ENCODE results near the gene PHF13.
"Not testable (repeated sequence)": the region's sequence is repeated elsewhere in the genome, so short reads cannot be mapped to it uniquely, and the experiment has no call there.

Gene PHF13

DNA sequence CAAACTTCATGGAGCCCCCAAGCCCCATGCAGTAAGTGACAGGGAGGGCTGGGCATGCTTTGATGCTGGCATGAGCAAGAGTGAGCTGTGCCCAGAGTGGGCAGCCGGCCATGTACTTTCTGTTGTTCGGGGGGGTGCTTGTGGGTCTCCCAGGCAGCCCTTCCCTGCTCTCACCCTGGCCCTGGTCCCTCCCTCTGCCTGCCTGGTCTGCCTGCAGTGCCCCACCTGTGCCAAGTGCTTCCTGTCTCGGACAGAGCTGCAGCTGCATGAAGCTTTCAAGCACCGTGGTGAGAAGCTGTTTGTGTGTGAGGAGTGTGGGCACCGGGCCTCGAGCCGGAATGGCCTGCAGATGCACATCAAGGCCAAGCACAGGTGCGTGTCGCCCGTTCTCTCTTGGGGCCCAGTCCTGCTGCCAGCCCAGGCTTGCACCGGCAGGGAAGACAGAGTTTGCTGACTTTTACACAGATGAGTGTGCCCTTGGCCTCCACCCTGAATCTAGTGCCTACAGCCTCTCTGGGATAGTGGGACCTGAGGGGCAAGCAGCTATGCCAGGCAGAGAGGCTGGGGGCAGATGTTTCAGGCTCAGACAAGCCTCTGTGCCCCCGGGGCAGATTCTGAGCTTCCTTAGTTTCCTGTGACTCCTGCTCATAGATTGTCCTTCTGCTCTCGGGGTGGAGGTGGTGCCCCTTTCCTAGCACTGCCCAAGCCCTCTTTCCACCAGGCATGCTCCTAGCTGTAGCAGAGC, 26.1 kb upstream of the PHF13 start:
- DNase-seq = no peak

DNA sequence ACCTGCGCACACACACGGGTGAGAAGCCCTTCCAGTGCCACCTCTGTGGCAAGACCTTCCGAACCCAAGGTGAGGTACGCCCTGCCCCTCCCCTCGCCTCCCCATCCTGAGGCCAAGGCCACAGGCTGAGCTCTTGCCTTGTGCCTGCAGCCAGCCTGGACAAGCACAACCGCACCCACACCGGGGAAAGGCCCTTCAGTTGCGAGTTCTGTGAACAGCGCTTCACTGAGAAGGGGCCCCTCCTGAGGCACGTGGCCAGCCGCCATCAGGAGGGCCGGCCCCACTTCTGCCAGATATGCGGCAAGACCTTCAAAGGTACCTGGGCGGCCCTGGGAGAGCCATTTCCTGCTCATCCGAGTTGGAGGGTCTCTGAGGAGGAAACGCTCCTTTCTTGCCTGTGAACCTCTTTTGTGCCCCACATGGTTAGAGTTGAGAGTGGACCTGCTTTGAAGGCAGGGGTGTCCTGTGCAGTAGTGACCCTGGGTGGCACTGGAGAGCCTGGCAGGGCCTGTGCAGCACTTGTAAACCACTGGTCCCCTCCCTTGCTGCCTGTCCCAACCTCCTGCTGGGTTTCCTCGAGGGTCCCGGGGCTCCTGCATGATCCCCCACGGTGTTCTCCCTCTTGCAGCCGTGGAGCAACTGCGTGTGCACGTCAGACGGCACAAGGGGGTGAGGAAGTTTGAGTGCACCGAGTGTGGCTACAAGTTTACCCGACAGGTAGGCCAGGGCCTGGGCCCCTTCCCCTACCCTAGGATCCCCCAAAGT, 25.2 kb upstream of the PHF13 start:
- no peak for DNase-seq

DNA sequence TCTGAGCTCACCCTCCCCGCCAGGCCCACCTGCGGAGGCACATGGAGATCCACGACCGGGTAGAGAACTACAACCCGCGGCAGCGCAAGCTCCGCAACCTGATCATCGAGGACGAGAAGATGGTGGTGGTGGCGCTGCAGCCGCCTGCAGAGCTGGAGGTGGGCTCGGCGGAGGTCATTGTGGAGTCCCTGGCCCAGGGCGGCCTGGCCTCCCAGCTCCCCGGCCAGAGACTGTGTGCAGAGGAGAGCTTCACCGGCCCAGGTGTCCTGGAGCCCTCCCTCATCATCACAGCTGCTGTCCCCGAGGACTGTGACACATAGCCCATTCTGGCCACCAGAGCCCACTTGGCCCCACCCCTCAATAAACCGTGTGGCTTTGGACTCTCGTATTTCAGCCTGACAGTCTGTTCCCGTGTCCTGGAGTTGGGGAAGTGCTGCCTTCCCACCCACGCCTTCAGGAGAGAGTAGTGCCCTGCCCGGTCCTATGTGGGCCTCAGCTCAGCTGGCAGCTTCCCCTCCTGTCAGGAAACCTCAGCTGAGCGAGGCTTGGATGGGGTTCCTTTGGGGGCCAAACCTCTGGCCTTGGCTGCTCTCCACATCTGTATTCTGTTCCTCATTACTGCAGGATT, 24.5 kb upstream of the PHF13 start:
- DNase-seq = no peak

DNA sequence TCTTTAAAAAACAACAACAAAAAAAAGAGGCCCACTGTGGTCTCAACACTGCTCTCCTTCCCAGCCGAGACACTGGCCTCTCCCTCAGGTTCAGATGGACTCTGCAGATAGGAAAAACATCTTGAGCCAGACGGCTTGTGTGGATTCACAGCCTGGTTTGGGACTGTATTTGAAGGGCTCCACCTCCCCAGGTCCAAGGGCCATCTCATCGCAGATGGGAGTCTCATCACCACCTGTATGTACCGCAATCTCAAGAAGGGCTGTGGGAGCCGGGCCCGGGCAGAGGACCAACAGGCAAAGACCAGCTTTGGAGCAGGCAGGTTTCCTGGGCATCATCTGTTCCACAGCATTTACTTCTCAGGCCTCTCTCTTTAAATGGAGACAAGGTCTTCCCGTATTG, 23.5 kb upstream of the PHF13 start:
- DNase-seq = no peak

DNA sequence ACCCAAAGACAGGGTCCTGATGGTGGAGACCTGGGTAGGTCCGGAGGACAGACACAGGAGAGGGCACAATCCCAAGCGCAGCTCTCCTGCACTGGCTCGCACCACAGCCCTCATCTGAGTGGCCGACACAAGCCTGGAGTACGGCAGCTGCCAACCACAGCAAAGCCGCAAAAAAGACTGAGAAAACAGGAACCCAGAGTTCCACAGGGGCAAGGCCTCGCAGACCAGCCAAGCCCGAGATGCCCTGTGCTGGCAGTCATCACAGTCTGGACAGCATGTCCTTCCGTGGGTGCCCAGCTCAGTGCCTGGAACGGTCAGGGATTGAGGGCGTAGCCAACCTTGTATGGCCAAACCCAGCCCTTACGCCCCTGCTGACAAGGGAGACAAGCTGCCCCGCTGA, 22.3 kb upstream of the PHF13 start:
- DNase-seq = no peak

DNA sequence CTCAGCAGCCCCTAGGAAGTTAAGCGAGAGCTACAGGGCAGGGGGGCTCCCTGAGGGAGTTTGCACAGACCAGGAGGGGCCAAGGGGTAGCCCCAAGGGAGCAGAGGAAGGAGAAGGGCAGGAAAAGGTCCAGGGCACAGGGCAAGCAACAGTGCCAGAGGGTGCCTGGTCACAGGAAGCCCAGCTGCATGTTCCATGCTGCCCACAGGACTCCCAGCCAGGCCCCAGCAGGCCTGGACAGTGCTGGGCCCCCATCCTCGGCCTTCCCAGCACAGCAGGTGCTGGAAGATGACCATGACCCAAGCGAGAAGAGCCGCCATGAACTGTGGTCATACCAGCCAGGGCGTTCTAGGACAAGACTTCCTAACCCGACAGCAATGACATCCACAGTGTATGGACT, 21.9 kb upstream of the PHF13 start:
- DNase-seq = no peak

DNA sequence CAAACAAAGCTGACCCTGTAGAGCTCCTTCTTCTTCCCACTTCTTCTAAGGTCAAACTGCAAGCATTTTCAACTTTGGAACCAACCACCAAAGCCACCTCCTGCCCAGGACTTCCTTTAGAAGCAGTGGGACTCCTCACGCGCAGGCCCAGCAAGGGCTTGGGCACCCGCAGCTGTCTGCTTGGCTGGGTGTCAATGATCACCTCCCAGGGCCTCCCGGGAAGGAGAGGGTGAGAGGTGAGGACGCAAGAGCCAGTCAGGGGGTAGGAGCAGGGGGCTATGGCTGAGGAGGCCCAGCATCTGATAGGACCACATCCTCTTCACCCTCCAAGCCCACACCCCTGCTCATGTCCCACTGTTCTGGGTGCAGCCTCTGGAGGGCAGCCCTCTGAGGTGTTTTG, 21.1 kb upstream of the PHF13 start:
- no peak for DNase-seq

DNA sequence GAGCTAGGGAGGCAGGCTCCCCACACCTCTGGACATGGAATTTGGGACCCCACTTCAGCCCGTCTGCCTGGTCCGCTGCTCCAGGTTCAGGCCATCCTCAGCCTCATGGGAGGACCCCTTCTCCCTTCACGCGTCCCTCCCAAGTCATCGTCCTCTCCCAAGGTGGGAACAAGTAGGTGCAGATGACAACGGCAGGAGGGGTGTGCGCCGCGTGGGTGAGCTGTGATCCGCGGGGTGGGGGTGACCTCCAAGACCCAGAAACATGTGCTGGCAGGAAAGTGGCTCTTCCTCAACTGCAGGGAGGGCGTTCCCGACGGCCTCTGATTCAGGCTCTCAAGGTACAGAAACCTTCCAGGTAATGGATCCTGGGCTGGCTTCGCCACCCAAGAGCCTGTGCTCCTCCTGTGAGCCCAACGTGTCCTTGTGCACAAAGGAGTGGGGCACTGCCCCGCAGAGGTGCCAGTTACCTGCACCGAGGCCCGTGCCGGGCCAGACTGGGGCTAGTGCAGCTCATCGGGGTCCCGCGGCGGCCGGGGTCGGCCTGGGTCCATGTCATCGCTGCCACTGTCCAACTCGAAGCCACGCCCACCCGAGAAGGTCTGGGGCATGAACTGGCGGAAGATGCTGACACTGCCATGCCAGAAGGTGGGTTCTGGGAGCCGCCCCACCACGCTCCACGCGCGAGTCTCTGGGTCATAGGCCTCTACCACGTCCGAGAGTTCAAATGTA, 20.5 kb upstream of the PHF13 start:
- DNase-seq = no peak

DNA sequence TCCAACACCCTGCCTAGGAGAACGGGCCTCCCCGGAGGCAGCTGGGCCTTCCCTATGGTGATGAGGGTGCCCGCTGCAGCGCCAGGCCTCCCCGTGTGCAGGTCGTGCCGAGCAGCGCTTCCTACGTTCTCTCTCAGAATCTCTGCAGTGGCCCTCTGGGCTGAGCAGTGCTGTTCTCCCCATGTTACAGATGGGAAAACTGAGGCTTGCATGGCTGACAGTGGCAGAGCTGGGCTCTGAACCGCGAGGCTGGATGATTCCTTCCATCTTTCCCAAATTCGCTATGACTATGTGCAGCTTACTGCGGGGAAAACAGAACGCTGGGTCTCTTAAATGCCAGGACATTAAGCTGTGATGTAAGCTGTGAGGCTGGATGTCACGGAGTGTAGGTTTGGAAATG, 19.7 kb upstream of the PHF13 start:
- no peak for DNase-seq

DNA sequence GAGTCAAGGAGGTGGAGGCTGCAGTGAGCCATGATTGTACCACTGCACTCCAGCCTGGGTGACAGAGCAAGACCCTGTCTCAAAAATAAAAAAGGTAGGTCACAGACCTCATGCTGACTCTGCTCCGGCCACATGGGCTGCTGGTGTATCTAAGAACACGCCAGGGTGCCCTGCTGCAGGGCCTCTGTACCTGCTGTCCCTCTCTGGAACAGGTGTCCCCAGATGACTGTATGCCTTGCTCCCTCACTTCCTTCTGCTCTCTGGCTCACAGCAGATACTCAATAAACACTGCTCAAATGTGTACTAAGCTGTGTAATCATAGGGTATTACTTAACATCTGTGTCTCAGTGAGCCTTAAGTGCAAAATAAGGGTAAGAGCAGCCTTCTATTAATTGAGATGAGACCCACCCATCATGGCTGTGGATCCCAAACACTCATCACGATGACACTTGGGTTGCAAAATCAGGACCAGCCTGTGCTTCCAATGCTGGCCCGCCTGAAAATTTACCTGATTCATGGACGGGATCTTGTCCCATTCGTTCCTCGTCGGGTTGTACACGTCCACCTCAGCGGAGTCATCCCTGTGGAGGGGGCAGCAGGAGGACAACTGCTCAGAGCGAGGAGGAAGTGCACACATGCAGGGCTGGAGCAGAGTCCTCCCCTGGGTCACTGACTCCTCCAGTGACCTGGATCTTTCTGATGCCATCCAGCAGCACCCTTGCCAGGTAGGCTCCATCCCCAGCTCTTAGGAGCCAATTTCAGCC, 18.4 kb upstream of the PHF13 start:
- DNase-seq = no peak

DNA sequence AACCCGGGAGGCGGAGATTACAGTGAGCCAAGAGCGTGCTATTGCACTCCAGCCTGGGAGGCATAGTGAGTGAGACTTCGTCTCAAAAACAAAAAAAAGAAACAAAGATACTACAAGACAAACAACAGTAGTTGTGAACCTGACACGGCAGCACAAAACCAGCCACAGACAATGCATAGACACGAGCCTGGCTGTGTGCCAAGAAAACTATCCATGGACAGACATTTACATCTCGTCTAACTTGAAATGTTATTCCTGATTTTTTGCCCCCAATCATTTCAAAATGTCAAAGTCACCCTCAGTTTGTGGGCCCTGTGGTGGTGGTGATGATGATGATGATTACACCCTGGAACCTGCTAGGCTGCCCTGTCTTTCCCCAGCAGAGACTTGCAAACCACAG, 17.2 kb upstream of the PHF13 start:
- DNase-seq = no peak

DNA sequence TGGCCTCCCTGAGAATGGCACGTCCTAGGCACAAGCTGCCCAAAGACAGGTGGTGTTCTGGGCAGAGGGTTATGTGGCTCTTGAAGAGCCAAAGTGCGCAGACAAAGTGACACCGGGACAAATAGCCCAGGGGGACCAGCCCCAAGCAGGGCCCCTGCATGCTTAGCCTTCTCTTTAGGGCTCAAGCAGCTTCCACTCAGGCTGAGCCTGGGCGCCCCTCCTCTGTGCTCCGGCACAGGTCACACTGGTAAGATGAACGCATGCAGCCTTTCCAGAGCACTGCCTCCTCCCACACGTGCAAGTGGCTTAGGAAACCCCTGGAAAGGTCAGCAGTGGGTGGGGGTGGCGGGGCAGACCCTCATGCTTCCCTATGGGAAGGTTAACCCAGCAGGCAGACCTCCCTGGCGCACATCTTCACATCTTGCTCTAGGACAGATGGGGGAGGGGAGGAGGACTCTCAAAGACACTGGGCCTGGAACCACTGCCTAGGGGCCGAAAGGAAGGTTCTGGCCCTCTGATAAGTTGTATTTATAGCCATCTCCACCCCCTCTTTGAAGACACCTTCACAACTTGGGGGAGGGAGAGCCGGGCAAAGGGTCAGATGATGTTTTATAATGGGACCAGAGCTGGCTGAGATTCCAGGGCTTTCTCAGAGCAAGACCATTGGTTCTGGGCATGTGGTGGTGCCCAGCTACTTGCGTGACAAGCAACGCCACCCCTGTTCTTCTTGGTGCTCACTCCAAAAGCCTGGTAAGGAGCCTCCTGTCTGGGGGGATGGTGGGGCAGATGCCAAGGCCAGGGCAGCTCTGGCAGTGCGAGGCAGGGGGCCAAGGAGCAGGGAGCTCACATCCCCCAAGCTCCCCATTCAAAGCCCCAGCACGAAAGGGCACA, 16.4 kb upstream of the PHF13 start:
- no peak for DNase-seq

DNA sequence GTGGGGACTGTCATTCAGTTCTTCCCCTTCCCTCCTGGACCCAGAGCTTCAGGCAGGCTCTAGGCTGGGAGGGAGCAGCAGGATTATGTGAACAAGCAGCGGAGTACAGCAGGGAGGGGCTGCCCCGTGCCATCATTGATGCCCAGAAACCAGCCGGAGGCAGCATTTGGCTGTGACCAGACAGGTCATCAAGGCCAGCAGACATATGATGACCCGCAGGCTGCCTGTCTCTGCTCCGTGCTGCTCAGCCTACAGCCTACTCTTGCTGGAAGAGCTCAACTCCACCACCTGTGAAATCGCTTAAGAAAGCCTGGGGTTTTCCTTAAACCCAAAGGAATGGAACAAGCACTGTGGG, 15.8 kb upstream of the PHF13 start:
- DNase-seq = no peak

DNA sequence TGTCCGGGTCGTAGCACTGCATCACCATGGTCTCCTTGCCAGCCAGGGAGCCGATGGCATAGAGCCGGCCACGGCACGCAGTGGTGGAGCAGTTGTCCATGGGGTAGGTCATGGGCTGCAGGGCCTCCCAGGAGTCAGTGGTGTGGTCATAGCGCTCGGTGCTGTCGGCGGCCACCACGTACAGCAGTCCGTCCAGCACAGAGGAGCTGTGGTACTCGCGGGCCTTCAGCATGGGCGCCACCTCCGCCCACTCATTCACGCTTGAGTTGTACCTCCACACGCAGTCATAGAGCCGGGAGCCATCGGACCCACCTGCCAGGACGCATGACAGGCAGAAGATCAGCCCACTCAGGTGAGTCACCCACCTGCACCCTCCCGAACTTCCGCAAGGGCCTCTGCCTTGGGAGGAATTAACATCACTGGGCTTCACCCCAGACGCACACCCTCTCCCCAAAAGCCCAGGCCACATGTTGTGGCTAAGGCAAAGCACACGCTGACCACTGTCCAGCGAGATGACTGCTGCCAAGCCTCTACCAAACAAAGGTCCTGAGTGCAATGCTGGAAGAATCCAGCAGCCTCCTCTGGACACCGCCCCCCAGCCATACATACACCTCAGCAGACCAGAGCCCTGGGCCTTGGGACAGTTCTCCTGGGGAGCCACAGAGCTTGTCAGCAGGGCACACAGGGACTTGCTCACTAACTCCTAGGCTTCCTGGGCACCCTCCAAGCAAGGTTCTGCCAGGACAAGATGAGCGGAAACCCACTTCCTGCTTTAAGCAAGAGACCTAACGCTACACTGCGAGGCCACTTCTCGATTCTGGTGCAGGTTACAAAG, 14.2 kb upstream of the PHF13 start:
- DNase-seq = peak; percentile 56

DNA sequence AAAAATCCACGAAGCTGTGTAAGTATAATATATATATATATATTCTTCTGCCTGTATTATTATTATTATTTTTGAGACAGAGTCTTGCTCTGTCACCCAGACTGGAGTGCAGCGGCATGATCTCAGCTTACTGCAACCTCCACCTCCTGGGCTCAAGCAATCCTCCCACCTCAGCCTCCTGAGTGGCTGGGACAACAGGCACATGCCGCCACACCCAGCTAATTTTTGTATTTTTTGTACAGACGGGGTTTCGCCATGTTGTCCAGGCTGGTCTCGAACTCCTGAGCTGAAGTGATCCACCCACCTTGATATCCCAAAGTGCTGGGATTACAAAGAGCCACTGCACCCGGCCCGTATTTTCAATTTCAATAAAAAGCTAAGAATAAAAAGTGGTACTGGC, 13.5 kb upstream of the PHF13 start:
- not testable (repeated sequence) for DNase-seq

DNA sequence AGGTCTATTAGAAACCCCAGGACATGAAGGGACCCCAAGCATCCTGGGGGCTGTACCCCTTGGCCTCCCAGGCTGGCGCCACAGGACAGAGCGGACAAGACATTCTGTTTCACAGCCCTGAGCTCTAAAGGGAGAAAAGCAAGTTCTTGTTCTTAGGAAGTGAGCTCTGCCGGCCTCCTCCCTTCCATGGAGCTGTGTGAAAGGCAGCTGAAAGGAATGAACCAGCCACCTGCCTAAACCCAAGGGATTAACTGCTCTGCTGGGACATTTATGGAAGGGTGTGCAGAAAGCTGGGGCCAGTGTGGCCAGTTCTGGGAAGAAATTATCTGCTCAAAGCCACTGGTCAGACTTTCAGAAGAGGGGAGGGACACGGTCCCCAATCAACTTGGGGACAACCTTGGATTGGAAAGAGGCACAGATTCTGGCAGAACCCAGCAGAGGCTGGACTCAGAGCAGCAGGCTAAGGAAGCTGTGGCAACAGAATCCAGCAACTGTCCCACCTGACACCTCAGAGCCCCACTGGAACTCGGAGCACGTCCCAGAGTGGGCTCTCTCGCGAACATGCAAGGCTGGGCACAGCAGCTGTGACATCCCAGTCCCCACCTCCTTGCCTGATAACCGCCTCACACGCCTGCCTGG, 13.0 kb upstream of the PHF13 start:
- DNase-seq = no peak

DNA sequence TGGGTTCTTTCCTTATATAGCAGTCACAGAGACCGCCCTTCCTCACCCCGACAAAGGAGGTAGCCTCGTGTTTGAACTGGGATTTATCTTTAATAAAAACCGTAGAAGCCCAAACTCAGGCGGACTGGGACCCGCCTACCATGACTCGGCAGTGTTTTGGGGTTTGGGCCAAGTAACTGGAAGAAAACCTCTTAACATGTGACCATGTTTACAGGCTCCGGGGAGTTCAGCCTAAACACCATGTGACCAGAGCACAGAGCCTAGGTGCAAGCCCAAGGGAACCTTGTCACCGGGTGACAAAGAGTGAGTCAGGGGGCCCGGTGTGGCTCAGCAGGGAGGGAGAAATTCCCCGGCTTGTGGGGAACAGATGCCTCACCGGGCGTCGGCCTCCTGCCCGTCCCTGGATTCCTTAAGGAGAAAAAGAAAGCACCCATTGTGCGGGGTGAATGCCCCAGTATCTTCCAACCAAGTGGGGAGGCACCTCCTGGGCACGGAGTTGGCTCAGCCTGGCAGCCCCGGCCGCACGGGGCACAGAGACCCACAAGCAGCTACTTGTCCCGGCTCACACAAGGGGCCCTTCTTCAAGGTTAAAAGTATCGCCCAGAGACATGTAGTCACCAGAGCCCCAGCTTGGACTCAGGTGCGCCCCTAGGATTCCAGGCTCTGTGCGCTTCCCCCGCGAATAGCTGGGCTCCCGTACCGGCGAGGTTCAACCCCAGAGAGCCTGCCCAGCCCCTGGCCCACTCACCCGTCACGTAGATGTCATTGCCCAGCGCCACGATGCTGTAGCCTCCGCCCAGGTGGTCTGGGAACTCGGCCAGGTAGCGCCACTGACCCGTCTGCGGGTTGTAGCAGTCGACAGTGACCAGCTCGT, 12.2 kb upstream of the PHF13 start:
- DNase-seq = peak; percentile 72

DNA sequence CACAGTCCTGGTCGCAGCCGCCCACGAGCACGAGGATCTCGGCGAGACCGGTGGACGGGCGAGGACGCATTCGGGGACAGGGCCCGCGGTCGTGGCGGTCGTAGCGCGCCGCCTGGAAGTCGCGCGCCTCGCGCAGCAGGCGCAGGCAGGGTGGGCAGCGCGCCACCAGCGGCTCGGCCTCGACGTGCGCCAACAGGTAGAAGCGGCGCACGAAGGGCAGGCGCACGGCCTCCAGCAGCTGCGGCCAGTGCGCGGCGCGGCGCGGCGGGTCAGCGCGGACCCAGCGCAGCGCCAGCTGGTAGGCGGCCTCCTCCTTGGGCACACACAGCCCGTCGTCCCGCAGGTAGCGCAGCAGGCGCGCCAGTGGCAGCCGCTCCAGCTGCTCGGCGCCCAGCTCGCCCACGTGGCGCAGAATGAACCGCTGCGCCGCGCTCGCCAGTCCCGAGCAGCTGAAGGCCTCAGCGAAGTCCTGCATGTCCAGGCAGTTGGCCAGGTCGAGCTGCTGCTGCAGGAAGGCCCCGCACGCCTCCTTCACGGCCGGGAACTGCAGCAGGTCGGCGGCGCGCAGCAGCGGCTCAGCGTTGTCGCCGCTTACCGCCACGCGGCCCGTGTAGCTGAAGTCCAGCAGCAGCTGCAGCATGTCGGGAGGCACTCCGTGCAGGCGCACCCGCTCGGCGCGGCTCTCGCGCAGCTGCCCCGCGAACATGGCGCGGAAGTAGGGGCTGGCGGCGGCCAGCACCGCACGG, 11.4 kb upstream of the PHF13 start:
- DNase-seq = peak; percentile 55
